ENCODE measurements around the gene THEM4.

DNA sequence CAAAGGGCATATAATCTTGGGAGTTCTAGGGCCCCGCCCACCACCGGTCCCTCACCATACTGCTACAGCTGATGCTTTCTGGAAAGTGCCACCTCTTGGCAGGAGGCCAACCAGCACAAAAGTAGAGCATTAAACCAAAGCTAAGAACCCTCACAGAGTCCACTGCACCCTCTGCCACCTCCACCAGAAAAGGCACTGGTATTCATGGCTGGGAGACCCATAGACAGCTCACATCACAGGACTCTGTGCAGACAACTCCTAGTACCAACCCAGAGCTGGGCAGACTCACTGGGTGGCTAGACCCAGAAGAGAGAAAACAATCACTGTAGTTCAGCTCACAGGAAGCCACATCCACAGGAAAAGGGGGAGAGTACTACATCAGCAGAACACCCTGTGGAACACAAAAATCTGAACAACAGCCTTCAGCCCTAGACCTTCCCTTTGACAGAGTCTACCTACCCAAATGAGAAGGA lies 10.8 kb downstream of the THEM4 start:
- TF ChIP-seq POLR2A (IDR thresholded peaks at IDR 0.05) = no peak
- TF ChIP-seq, protein P1, sequence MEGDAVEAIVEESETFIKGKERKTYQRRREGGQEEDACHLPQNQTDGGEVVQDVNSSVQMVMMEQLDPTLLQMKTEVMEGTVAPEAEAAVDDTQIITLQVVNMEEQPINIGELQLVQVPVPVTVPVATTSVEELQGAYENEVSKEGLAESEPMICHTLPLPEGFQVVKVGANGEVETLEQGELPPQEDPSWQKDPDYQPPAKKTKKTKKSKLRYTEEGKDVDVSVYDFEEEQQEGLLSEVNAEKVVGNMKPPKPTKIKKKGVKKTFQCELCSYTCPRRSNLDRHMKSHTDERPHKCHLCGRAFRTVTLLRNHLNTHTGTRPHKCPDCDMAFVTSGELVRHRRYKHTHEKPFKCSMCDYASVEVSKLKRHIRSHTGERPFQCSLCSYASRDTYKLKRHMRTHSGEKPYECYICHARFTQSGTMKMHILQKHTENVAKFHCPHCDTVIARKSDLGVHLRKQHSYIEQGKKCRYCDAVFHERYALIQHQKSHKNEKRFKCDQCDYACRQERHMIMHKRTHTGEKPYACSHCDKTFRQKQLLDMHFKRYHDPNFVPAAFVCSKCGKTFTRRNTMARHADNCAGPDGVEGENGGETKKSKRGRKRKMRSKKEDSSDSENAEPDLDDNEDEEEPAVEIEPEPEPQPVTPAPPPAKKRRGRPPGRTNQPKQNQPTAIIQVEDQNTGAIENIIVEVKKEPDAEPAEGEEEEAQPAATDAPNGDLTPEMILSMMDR (IDR thresholded peaks at IDR 0.05) = no peak

Measured in body of pancreas (tissue), 4 donors.